ENCODE results near the gene MAP2. TPM values are rescaled to one million over a fixed set of nuclear protein-coding genes. Genes with fewer than 3 reads are reported as not detected.

The MAP2 gene
- total RNA-seq, 1 experiment from 2014 or later: 7.6 TPM

GRCh38 chr2:209473930-209474419, 50.1 kb downstream of the MAP2 start (continued):
- TF ChIP-seq STAT6 (CRISPR knock-in tag; conservative IDR thresholded peaks at IDR 0.05; ENCODE audit: low read depth): no peak
- TF ChIP-seq JAZF1 (CRISPR knock-in tag; IDR thresholded peaks at IDR 0.05): no peak
- no peak for TF ChIP-seq IRF1 (CRISPR knock-in tag; IDR thresholded peaks at IDR 0.05)

GRCh38 chr2:209474960-209475359, 51.1 kb downstream of the MAP2 start:
- H3K27me3 Mint-ChIP-seq (ENCODE audit: low read depth): no peaks in the 10 kb centered on the region; the same call in 1 of the 2 replicates
- H3K27ac Mint-ChIP-seq: no peak overlapping the region
- no peaks in the 10 kb centered on the region for H3K36me3 Mint-ChIP-seq
- no peaks in the 10 kb centered on the region for H3K9me3 Mint-ChIP-seq
- ATAC-seq (no peak), DNase-seq (ENCODE audit: low spot score) (no peak)
- TF ChIP-seq TP53 (CRISPR knock-in tag; IDR thresholded peaks at IDR 0.05): no peak
- TF ChIP-seq FOXP1 (CRISPR knock-in tag; IDR thresholded peaks at IDR 0.05; ENCODE audit: borderline replicate concordance): no peak
- TF ChIP-seq ZNF232 (CRISPR knock-in tag; IDR thresholded peaks at IDR 0.05): no peak
- TF ChIP-seq ZSCAN18 (CRISPR knock-in tag; IDR thresholded peaks at IDR 0.05): no peak
- ChIA-PET POLR2A (no interaction called here), CTCF (no interaction called here)
- peaks cover 14% of the 10 kb centered on the region for H3K4me1 Mint-ChIP-seq
- H3K4me3 Mint-ChIP-seq: no peak overlapping the region

GRCh38 chr2:209476367-209477208, 52.7 kb downstream of the MAP2 start:
- no peaks in the 10 kb centered on the region; the same call in 1 of the 2 replicates for H3K27me3 Mint-ChIP-seq (ENCODE audit: low read depth)
- no peak overlapping the region for H3K27ac Mint-ChIP-seq
- ATAC-seq (no peak), DNase-seq (ENCODE audit: low spot score) (no peak)
- TF ChIP-seq TEAD1 (CRISPR knock-in tag; IDR thresholded peaks at IDR 0.05) (no peak), ATF1 (CRISPR knock-in tag; IDR thresholded peaks at IDR 0.05) (no peak), AR (CRISPR knock-in tag; IDR thresholded peaks at IDR 0.05) (no peak), ATF6 (CRISPR knock-in tag; IDR thresholded peaks at IDR 0.05) (no peak), ZMAT4 (CRISPR knock-in tag; IDR thresholded peaks at IDR 0.05) (no peak), PRDM15 (CRISPR knock-in tag; IDR thresholded peaks at IDR 0.05) (no peak), TP53 (CRISPR knock-in tag; IDR thresholded peaks at IDR 0.05) (no peak), ATF2 (CRISPR knock-in tag; IDR thresholded peaks at IDR 0.05; ENCODE audit: borderline replicate concordance, low read depth) (no peak), ETV6 (CRISPR knock-in tag; IDR thresholded peaks at IDR 0.05) (no peak)
- ChIA-PET CTCF (no interaction called here), POLR2A (no interaction called here)
- H3K4me3 Mint-ChIP-seq: no peak overlapping the region
- peaks cover 14% of the 10 kb centered on the region for H3K4me1 Mint-ChIP-seq
- no peaks in the 10 kb centered on the region for H3K36me3 Mint-ChIP-seq
- no peaks in the 10 kb centered on the region for H3K9me3 Mint-ChIP-seq
